OCI-LY7 (cell line): ENCODE results near the gene SMIM14. TPM values are rescaled to one million over a fixed set of nuclear protein-coding genes. Genes with fewer than 3 reads are reported as not detected.

Experiments used
- BruUV-seq: library from RNA; stranded (reverse); fragments of 400-500 nt; replicated peaks from 2 replicates; lab custom pipeline; 2021; lab: Mats Ljungman, UMichigan
- CTCF ChIA-PET: fragments of 300-600 bp; sonication (Branson Sonifier 250); formaldehyde crosslinking; loops from one replicate; lab custom pipeline; 2022; ENCODE audit warnings: antibody characterized with exemption; ENCODE audit not compliant: unreplicated experiment; lab: Charles Lee
- POLR2A ChIA-PET: fragments of 300-600 bp; sonication (Branson Sonifier 250); formaldehyde crosslinking; loops from one replicate; lab custom pipeline; 2022; ENCODE audit warnings: antibody characterized with exemption; lab: Charles Lee
- DNase-seq: peaks from one replicate; pipeline ENCODE4 v3.0.0-alpha.2; 2015; ENCODE audit warnings: low spot score
- H2AFZ ChIP-seq: fragments of 200-600 bp; sonication (generic), shearing (Covaris generic); 2 replicates; pipeline ENCODE4 v1.6.1; 2014; ENCODE audit warnings: mild to moderate bottlenecking, antibody characterized with exemption, low read length, moderate library complexity
- H3K27ac ChIP-seq: fragments of 200-600 bp; sonication (generic); 2 replicates; pipeline ENCODE4 v1.5.1; 2014; ENCODE audit warnings: mixed run types, low read depth, mild to moderate bottlenecking, moderate library complexity, low read length, inconsistent platforms; ENCODE audit not compliant: poor library complexity, severe bottlenecking
- H3K36me3 ChIP-seq: fragments of 200-600 bp; sonication (generic); 2 replicates; pipeline ENCODE4 v1.6.1; 2014; ENCODE audit warnings: mild to moderate bottlenecking, antibody characterized with exemption, low read length, moderate library complexity, mixed read lengths; ENCODE audit not compliant: insufficient read depth
- H3K4me1 ChIP-seq: fragments of 200-600 bp; sonication (generic); 2 replicates; pipeline ENCODE4 v1.5.1; 2014; ENCODE audit warnings: mild to moderate bottlenecking, low read length; ENCODE audit not compliant: insufficient read depth, poor library complexity, severe bottlenecking
- H3K4me2 ChIP-seq: fragments of 200-600 bp; sonication (generic); 2 replicates; pipeline ENCODE4 v1.6.1; 2014; ENCODE audit warnings: mild to moderate bottlenecking, low read length
- H3K4me3 ChIP-seq: fragments of 200-600 bp; sonication (generic); 2 replicates; pipeline ENCODE4 v1.5.1; 2014; ENCODE audit warnings: mild to moderate bottlenecking, low read depth, low read length; ENCODE audit not compliant: poor library complexity, severe bottlenecking
- H3K79me2 ChIP-seq: fragments of 200-600 bp; sonication (generic); 2 replicates; pipeline ENCODE4 v1.6.1; 2016; ENCODE audit warnings: low read depth, mild to moderate bottlenecking, low read length, moderate library complexity, mixed read lengths; ENCODE audit not compliant: insufficient read depth
- H3K9me2 ChIP-seq: fragments of 200-600 bp; sonication (generic); 2 replicates; pipeline ENCODE4 v1.6.1; 2016; ENCODE audit warnings: mild to moderate bottlenecking, low read length, mixed read lengths; ENCODE audit not compliant: insufficient read depth
- H3K9me3 ChIP-seq: fragments of 200-600 bp; sonication (generic); 2 replicates; pipeline ENCODE4 v1.6.1; 2014; ENCODE audit warnings: mild to moderate bottlenecking, mixed run types, low read length, mixed read lengths
- H4K20me1 ChIP-seq: fragments of 200-600 bp; sonication (generic); 2 replicates; pipeline ENCODE4 v1.6.1; 2014; ENCODE audit warnings: mild to moderate bottlenecking, antibody characterized with exemption, low read length, moderate library complexity, mixed read lengths; ENCODE audit not compliant: insufficient read depth
- CTCF ChIP-seq: fragments of 200-600 bp; sonication (generic); conservative IDR thresholded peaks from 2 replicates; pipeline ENCODE4 v1.5.1; 2014; ENCODE audit warnings: mild to moderate bottlenecking, antibody characterized with exemption, low read length, moderate library complexity, mixed read lengths
- EZH2phosphoT487 ChIP-seq: fragments of 200-600 bp; sonication (generic); IDR thresholded peaks from 2 replicates; pipeline ENCODE4 v1.6.1; 2018; ENCODE audit warnings: low read depth, borderline replicate concordance, mild to moderate bottlenecking, mixed run types, antibody characterized with exemption, low read length, moderate library complexity, mixed read lengths
- intact Hi-C: fragments of 100-400 bp; cut with micrococcal nuclease; formaldehyde crosslinking; loops from one replicate; pipeline ENCODE4 v1.10.0; 2022; ENCODE audit not compliant: unreplicated experiment
- total RNA-seq, 2 experiments: library from RNA; depleted of rRNA in 1 of 2; stranded (reverse); fragments of >200 nt in 1 of 2; shearing (Covaris generic) in 1 of 2; gene quantifications; 2 replicates each; pipeline ENCODE4 v1.2.3, GENCODE V29; 2014 to 2022

Gene SMIM14
- total RNA-seq, 2 experiments from 2014 or later, result 1.8 TPM; not detected in 1

GRCh38 chr4:39631700-39632079 lies 7.0 kb downstream of the SMIM14 start:
- Histone ChIP-seq H3K4me3 (no peak overlapping the region), H3K9me2 (no peaks in the 10 kb centered on the region), H2AFZ (no peak overlapping the region), H4K20me1 (peaks cover 3% of the 10 kb centered on the region; the same call in 1 of the 2 replicates), H3K36me3 (no peaks in the 10 kb centered on the region), H3K4me2 (peak overlapping the region; percentile 55), H3K4me1 (peaks cover 42% of the 10 kb centered on the region), H3K27ac (no peak overlapping the region), H3K9me3 (no peaks in the 10 kb centered on the region), H3K79me2 (no peaks in the 10 kb centered on the region)
- ChIA-PET CTCF (interaction anchor here (0.6 kb wide), 1 partner anchor 648 kb away, joined by 4 read pairs; no protein-coding TSS in a partner anchor), POLR2A (interaction anchor here (0.6 to 1.4 kb wide), 8 partner anchors 7 to 76 kb away, joined by 3 to 5 read pairs (median 4); partner anchors contain the start of gene SMIM14)
- DNase-seq, result peak; percentile 71
- TF ChIP-seq CTCF (no peak), EZH2phosphoT487 (no peak)
- intact Hi-C loops, result loop anchor here (5.0 to 10.0 kb wide), 2 partner anchors 167 to 566 kb away; partner anchors contain the start of gene RHOH
- BruUV-seq, result no TSS peak

GRCh38 chr4:39627413-39627812 lies 11.3 kb downstream of the SMIM14 start:
- H3K4me3 ChIP-seq, result no peak overlapping the region
- H4K20me1 ChIP-seq, result peaks cover 5% of the 10 kb centered on the region; the same call in 1 of the 2 replicates
- peak; percentile 67; the same call in 1 of the 2 replicates for TF ChIP-seq EZH2phosphoT487
- no peak for TF ChIP-seq CTCF
- DNase-seq, result no peak
- BruUV-seq, result no TSS peak
- no peaks in the 10 kb centered on the region for H3K79me2 ChIP-seq
- POLR2A ChIA-PET, result no interaction called here
- H3K4me2 ChIP-seq, result 0 out of 2 replicates have a peak overlapping the region, but pooled peaks have one; percentile 57
- peaks cover 50% of the 10 kb centered on the region for H3K4me1 ChIP-seq
- H3K27ac ChIP-seq, result no peak overlapping the region
- CTCF ChIA-PET, result no interaction called here
- intact Hi-C loops, result no loop called here
- H2AFZ ChIP-seq, result no peak overlapping the region
- no peaks in the 10 kb centered on the region for H3K9me3 ChIP-seq
- H3K36me3 ChIP-seq, result no peaks in the 10 kb centered on the region
- no peaks in the 10 kb centered on the region for H3K9me2 ChIP-seq

GRCh38 chr4:39626913-39627312 lies 11.8 kb downstream of the SMIM14 start:
- no peaks in the 10 kb centered on the region for H3K9me2 ChIP-seq
- no peaks in the 10 kb centered on the region for H3K79me2 ChIP-seq
- no peak overlapping the region for H3K4me3 ChIP-seq
- no peak overlapping the region for H3K27ac ChIP-seq
- BruUV-seq, result no TSS peak
- TF ChIP-seq CTCF, result no peak
- TF ChIP-seq EZH2phosphoT487, result no peak
- no peaks in the 10 kb centered on the region for H3K36me3 ChIP-seq
- H3K4me2 ChIP-seq, result peak overlapping the region; percentile 57
- DNase-seq, result no peak
- peaks cover 5% of the 10 kb centered on the region; the same call in 1 of the 2 replicates for H4K20me1 ChIP-seq
- no peaks in the 10 kb centered on the region for H3K9me3 ChIP-seq
- H3K4me1 ChIP-seq, result peaks cover 45% of the 10 kb centered on the region
- ChIA-PET POLR2A (interaction anchor here (0.5 to 0.9 kb wide), 2 partner anchors 104 to 678 kb away, joined by 3 read pairs; no protein-coding TSS in a partner anchor), CTCF (interaction anchor here (0.9 kb wide), 1 partner anchor 100 kb away, joined by 4 read pairs; the partner anchor contains the start of gene UGDH)
- intact Hi-C loops, result no loop called here
- no peak overlapping the region for H2AFZ ChIP-seq
